Kidney tubule cell (primary cell): ENCODE data around the gene WWTR1.

Experiments
- DNase-seq: peaks from one replicate; pipeline ENCODE4 v3.0.0-alpha.2; 2018; ENCODE audit warnings: low spot score

Gene WWTR1

DNA sequence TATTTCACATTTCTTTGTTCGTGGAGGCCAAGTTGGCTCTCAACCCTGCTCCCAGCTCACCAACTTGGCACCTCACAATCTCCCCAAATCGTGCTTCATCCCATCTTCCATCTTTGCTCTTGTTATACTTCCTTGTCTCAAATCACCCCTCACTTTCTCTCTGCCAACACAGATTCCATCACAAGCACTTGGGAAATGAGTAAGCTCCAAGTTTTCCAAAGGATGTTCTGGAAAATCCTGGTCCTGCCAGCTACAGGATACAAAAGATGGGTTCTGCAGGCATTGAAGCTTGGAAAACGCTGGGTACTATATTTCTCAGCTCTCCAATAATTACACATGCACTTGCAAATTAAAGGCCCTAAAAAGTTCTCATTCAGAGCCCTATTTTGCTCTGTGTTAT lies 187.4 kb downstream of the WWTR1 start:
- DNase-seq, result no peak

DNA sequence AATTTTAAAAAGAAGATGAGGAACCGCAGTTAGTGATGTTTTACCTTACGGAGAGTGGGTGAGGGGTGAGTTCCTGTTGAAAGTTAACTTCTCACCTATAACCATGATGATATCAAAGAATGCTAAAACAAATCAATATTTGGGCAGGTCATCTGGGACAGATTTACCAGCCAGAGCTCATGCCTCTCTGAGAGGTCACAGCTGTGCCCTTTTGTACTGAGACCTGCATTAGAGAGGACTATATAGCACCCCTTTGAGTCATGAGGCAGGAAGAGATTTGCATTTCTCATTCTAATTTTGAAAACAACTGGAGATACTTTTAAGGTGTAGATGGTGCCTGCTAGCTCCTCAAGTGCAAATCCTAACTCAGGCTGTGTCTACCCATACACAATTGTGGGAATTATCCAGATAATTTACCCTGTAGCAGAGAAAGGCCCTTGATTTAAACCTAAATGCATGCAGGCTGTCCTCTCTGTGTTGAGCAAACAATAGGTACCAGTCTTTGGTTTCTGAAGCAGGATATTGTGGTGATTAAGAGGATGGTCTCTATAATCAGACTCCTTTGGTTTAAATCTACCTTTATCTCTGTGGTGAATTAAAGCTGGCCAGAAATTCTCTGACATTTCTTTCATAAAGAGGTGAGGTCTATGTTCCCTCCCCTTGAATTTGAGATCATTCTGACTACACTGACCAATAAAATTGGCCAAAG lies 189.2 kb downstream of the WWTR1 start:
- no peak for DNase-seq
